GM15510 (cell line): Measurements from ENCODE around the gene CERK.

ENCODE experiments used
- POLR2A ChIP-seq: IDR thresholded peaks from 3 replicates; pipeline ENCODE4 v1.6.1; 2011; ENCODE audit warnings: borderline replicate concordance; ENCODE audit not compliant: insufficient read length; ENCODE audit errors: extremely low read depth

CERK gene

GRCh38 chr22:46636221-46637002, 101.6 kb downstream of the CERK start:
- no peak for TF ChIP-seq POLR2A

- TF ChIP-seq POLR2A: no peak
These were observed 102.3 kb downstream of the CERK start for GRCh38 chr22:46635756-46636155.
